ENCODE results near the gene HOXA5. TPM values are rescaled to one million over a fixed set of nuclear protein-coding genes. Genes with fewer than 3 reads are reported as not detected.

Gene HOXA5
- total RNA-seq, 1 experiment from 2014 or later, result 7.5 TPM

GRCh38 chr7:27143950-27144780, 684 bp upstream of the HOXA5 start:
- H3K4me2 ChIP-seq (ENCODE audit: low read length), result no peak overlapping the region
- peaks cover 31% of the 10 kb centered on the region for H3K79me2 ChIP-seq (ENCODE audit: low read length)
- H4K20me1 ChIP-seq (ENCODE audit: low read length), result no peaks in the 10 kb centered on the region
- H3K27ac ChIP-seq (ENCODE audit: low read length), result no peak overlapping the region
- no TSS peak for BruUV-seq (replicated peaks)
- H3K27me3 ChIP-seq (ENCODE audit: low read length), result no peaks in the 10 kb centered on the region
- no peak for ATAC-seq
- H2AFZ ChIP-seq (ENCODE audit: low read length), result no peak overlapping the region
- H3F3A ChIP-seq (ENCODE audit: low read length, unreplicated experiment), result no peaks in the 10 kb centered on the region
- ChIA-PET CTCF (no interaction called here), POLR2A (ENCODE audit: unreplicated experiment) (no interaction called here)
- no peaks in the 10 kb centered on the region for H3K9me2 ChIP-seq (replicated peaks; ENCODE audit: low read length)
- peaks cover 13% of the 10 kb centered on the region; the same call in 1 of the 2 replicates for H3K36me3 ChIP-seq (ENCODE audit: low read depth, low read length)
- no peak overlapping the region for H3K4me3 ChIP-seq (ENCODE audit: low read length)
- no peak for DNase-seq
- H3K9me3 ChIP-seq (ENCODE audit: low read length), result no peaks in the 10 kb centered on the region
- H3K9ac ChIP-seq (ENCODE audit: low read length), result no peak overlapping the region
- intact Hi-C loops (cut with micrococcal nuclease), result no loop called here
- TF ChIP-seq CTCF (conservative IDR thresholded peaks at IDR 0.05; ENCODE audit: low read depth, low read length) (0 out of 2 replicates have a peak, but pooled peaks have one; percentile 0), EZH2phosphoT487 (IDR thresholded peaks at IDR 0.05; ENCODE audit: borderline replicate concordance, low read length) (no peak), EZH2 (IDR thresholded peaks at IDR 0.05; ENCODE audit: low read length, unreplicated experiment) (no peak)
- H3K4me1 ChIP-seq (ENCODE audit: insufficient read depth, low read length), result peaks cover 17% of the 10 kb centered on the region

- H3K4me3 ChIP-seq (ENCODE audit: low read length), result no peak overlapping the region
- intact Hi-C loops (cut with micrococcal nuclease), result no loop called here
- no peaks in the 10 kb centered on the region for H3K27me3 ChIP-seq (ENCODE audit: low read length)
- CTCF ChIA-PET, result no interaction called here
- no peak for TF ChIP-seq EZH2phosphoT487 (IDR thresholded peaks at IDR 0.05; ENCODE audit: borderline replicate concordance, low read length)
- TF ChIP-seq CTCF (conservative IDR thresholded peaks at IDR 0.05; ENCODE audit: low read depth, low read length), result no peak
- no peak for TF ChIP-seq EZH2 (IDR thresholded peaks at IDR 0.05; ENCODE audit: low read length, unreplicated experiment)
- H3K9me3 ChIP-seq (ENCODE audit: low read length), result no peaks in the 10 kb centered on the region
- BruUV-seq (replicated peaks), result no TSS peak
- no peak for DNase-seq
- H3K36me3 ChIP-seq (ENCODE audit: low read depth, low read length), result peaks cover 13% of the 10 kb centered on the region; the same call in 1 of the 2 replicates
- H2AFZ ChIP-seq (ENCODE audit: low read length), result no peak overlapping the region
- POLR2A ChIA-PET (ENCODE audit: unreplicated experiment), result no interaction called here
- no peak for ATAC-seq
- H3K4me2 ChIP-seq (ENCODE audit: low read length), result no peak overlapping the region
- H3K79me2 ChIP-seq (ENCODE audit: low read length), result peaks cover 17% of the 10 kb centered on the region
- no peaks in the 10 kb centered on the region for H3F3A ChIP-seq (ENCODE audit: low read length, unreplicated experiment)
- H3K27ac ChIP-seq (ENCODE audit: low read length), result no peak overlapping the region
- no peaks in the 10 kb centered on the region for H4K20me1 ChIP-seq (ENCODE audit: low read length)
- no peaks in the 10 kb centered on the region for H3K9me2 ChIP-seq (replicated peaks; ENCODE audit: low read length)
- no peak overlapping the region for H3K9ac ChIP-seq (ENCODE audit: low read length)
- H3K4me1 ChIP-seq (ENCODE audit: insufficient read depth, low read length), result peaks cover 9% of the 10 kb centered on the region
Measured at GRCh38 chr7:27142580-27143022, 880 bp downstream of the HOXA5 start.

All from PC-3 (cell line).